Measurements from ENCODE around the gene DLG2.

GRCh38 chr11:85440273-85440672 lies 186.9 kb downstream of the DLG2 start:
- TF ChIP-seq CTCF (IDR thresholded peaks at IDR 0.05) (no peak), POLR2A (IDR thresholded peaks at IDR 0.05) (no peak)
